Lower leg skin (tissue), 3 donors: ENCODE data around the gene KCNC2.

Experiments used
- CTCF ChIP-seq, 3 donors: fragments of 450-650 bp; IDR thresholded peaks; one replicate each; pipeline ENCODE4 v1.5.1; 2016; ENCODE audit warnings: antibody characterized with exemption in 3 of 3, mild to moderate bottlenecking in 3 of 3, moderate library complexity in 2 of 3
- POLR2A ChIP-seq, 2 donors: fragments of 450-650 bp; IDR thresholded peaks; one replicate each; pipeline ENCODE4 v1.6.1; 2016 to 2017; ENCODE audit warnings: antibody characterized with exemption in 2 of 2, mild to moderate bottlenecking in 1 of 2, moderate library complexity in 1 of 2

- no peak for TF ChIP-seq CTCF (IDR thresholded peaks at IDR 0.05)
- TF ChIP-seq POLR2A (IDR thresholded peaks at IDR 0.05), result no peak
These were observed 74.6 kb downstream of the KCNC2 start for GRCh38 chr12:75135026-75135425.
